ENCODE measurements around the gene ENDOD1.

Gene ENDOD1

DNA sequence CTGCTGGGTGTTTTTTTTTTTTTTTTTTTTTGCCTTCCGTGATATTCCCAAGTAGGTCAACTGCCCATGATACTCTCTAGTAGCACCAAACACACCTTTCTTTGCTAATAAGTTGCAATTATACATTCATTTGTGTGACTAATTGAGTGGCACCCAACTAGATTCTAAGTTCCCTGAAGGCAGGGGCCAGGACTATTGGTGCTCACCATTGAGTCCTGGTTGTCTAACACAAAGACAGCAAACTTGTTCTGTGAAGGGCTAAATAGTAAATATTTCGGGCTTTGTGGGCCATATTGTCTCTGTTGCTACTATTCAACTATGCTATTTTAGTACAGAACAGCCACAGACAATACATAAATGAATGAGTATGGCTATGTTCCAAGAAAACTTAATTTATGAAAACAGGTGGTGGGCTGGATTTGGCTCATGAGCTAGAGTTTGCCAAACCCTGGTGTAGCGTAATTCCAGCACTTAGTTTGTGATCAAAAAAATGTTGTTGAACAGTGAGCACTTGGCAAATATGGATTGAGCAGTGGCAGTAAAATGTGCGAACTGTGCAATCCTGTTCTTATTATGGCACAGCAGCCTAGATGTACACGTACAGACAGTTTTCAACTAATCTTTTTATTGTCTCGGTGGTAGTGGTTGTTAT is 11.3 kb downstream of the ENDOD1 start:
- no peaks in the 10 kb centered on the region for H3K9me3 ChIP-seq (replicated peaks; ENCODE audit: insufficient read depth, low read length)
- no peak overlapping the region for H2AFZ ChIP-seq (ENCODE audit: low read length)
- no peaks in the 10 kb centered on the region for H3K27me3 ChIP-seq (replicated peaks; ENCODE audit: insufficient read depth, low read length)
- no peaks in the 10 kb centered on the region for H3K79me2 ChIP-seq (ENCODE audit: low read length)
- no peak overlapping the region for H3K4me2 ChIP-seq (ENCODE audit: low read depth, low read length)
- no peaks in the 10 kb centered on the region; the same call in 1 of the 2 replicates for H4K20me1 ChIP-seq (ENCODE audit: insufficient read depth, low read length)
- no peak overlapping the region for H3K9ac ChIP-seq (ENCODE audit: low read length)
- TF ChIP-seq, protein P1, sequence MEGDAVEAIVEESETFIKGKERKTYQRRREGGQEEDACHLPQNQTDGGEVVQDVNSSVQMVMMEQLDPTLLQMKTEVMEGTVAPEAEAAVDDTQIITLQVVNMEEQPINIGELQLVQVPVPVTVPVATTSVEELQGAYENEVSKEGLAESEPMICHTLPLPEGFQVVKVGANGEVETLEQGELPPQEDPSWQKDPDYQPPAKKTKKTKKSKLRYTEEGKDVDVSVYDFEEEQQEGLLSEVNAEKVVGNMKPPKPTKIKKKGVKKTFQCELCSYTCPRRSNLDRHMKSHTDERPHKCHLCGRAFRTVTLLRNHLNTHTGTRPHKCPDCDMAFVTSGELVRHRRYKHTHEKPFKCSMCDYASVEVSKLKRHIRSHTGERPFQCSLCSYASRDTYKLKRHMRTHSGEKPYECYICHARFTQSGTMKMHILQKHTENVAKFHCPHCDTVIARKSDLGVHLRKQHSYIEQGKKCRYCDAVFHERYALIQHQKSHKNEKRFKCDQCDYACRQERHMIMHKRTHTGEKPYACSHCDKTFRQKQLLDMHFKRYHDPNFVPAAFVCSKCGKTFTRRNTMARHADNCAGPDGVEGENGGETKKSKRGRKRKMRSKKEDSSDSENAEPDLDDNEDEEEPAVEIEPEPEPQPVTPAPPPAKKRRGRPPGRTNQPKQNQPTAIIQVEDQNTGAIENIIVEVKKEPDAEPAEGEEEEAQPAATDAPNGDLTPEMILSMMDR (IDR thresholded peaks at IDR 0.05; ENCODE audit: low read length), result no peak
- no peak for TF ChIP-seq EZH2phosphoT487 (IDR thresholded peaks at IDR 0.05; ENCODE audit: low read length)
- TF ChIP-seq EZH2 (optimal IDR thresholded peaks at IDR 0.05; ENCODE audit: low read depth, low read length), result no peak
- H3K27ac ChIP-seq (ENCODE audit: low read length), result no peak overlapping the region
- H3K4me3 ChIP-seq (ENCODE audit: low read length), result no peak overlapping the region
- no peak for DNase-seq
- no peaks in the 10 kb centered on the region for H3K36me3 ChIP-seq (replicated peaks; ENCODE audit: insufficient read depth, low read length)
- H3K4me1 ChIP-seq (ENCODE audit: low read length), result peaks cover under 1% of the 10 kb centered on the region; the same call in 1 of the 2 replicates
- H3K9me2 ChIP-seq (replicated peaks; ENCODE audit: insufficient read depth, low read length), result no peaks in the 10 kb centered on the region
- no peaks in the 10 kb centered on the region for H3F3A ChIP-seq (ENCODE audit: insufficient read depth, low read length)

- Histone ChIP-seq H2AFZ (ENCODE audit: low read length) (no peak overlapping the region), H3K36me3 (replicated peaks; ENCODE audit: insufficient read depth, low read length) (no peaks in the 10 kb centered on the region), H3K79me2 (ENCODE audit: low read length) (no peaks in the 10 kb centered on the region), H3K9me2 (replicated peaks; ENCODE audit: insufficient read depth, low read length) (no peaks in the 10 kb centered on the region), H3K9ac (ENCODE audit: low read length) (no peak overlapping the region), H3K4me2 (ENCODE audit: low read depth, low read length) (no peak overlapping the region), H3K4me3 (ENCODE audit: low read length) (no peak overlapping the region), H3K27me3 (replicated peaks; ENCODE audit: insufficient read depth, low read length) (no peaks in the 10 kb centered on the region), H3K4me1 (ENCODE audit: low read length) (no peaks in the 10 kb centered on the region), H4K20me1 (ENCODE audit: insufficient read depth, low read length) (no peaks in the 10 kb centered on the region), H3F3A (ENCODE audit: insufficient read depth, low read length) (no peaks in the 10 kb centered on the region), H3K9me3 (replicated peaks; ENCODE audit: insufficient read depth, low read length) (no peaks in the 10 kb centered on the region), H3K27ac (ENCODE audit: low read length) (no peak overlapping the region)
- TF ChIP-seq EZH2 (optimal IDR thresholded peaks at IDR 0.05; ENCODE audit: low read depth, low read length) (no peak), EZH2phosphoT487 (IDR thresholded peaks at IDR 0.05; ENCODE audit: low read length) (no peak)
- TF ChIP-seq, protein P1 (IDR thresholded peaks at IDR 0.05; ENCODE audit: low read length), result no peak
- DNase-seq, result no peak
These were observed 12.3 kb downstream of the ENDOD1 start for GRCh38 chr11:95101935-95102334.

DNA sequence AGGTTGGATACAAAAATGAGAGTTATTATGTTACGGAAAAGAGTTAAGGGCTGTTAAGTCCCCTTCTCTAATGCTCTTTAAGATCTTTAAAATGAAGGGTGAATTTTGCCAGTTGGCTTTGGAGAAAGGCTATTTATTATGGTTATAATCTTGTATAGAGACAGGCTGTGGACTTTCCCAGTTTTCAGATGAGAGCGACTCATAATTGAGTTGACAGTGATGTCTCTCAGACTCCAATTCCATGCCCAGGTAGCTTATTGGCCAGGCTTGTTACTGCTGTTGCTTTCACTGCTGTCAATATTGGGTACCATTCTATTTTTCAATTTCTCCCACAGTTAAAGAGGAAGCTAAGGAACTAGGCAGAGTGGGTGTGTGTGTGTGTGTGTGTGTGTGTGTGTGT is 13.1 kb downstream of the ENDOD1 start:
- H3F3A ChIP-seq (ENCODE audit: insufficient read depth, low read length), result no peaks in the 10 kb centered on the region
- no peaks in the 10 kb centered on the region for H3K4me1 ChIP-seq (ENCODE audit: low read length)
- H3K4me2 ChIP-seq (ENCODE audit: low read depth, low read length), result no peak overlapping the region
- H3K27ac ChIP-seq (ENCODE audit: low read length), result no peak overlapping the region
- no peaks in the 10 kb centered on the region for H4K20me1 ChIP-seq (ENCODE audit: insufficient read depth, low read length)
- TF ChIP-seq, protein P1 (IDR thresholded peaks at IDR 0.05; ENCODE audit: low read length), result no peak
- TF ChIP-seq EZH2 (optimal IDR thresholded peaks at IDR 0.05; ENCODE audit: low read depth, low read length), result no peak
- no peak overlapping the region for H2AFZ ChIP-seq (ENCODE audit: low read length)
- H3K9me2 ChIP-seq (replicated peaks; ENCODE audit: insufficient read depth, low read length), result no peaks in the 10 kb centered on the region
- DNase-seq, result no peak
- no peak overlapping the region for H3K4me3 ChIP-seq (ENCODE audit: low read length)
- no peaks in the 10 kb centered on the region for H3K36me3 ChIP-seq (replicated peaks; ENCODE audit: insufficient read depth, low read length)
- H3K79me2 ChIP-seq (ENCODE audit: low read length), result no peaks in the 10 kb centered on the region
- no peaks in the 10 kb centered on the region for H3K9me3 ChIP-seq (replicated peaks; ENCODE audit: insufficient read depth, low read length)
- H3K27me3 ChIP-seq (replicated peaks; ENCODE audit: insufficient read depth, low read length), result no peaks in the 10 kb centered on the region
- H3K9ac ChIP-seq (ENCODE audit: low read length), result no peak overlapping the region

Measured in MM.1S (cell line).